WTC11 (cell line): Measurements from ENCODE around the gene ZNF774. TPM values are rescaled to one million over a fixed set of nuclear protein-coding genes. Genes with fewer than 3 reads are reported as not detected.

ENCODE experiments used
- ATAC-seq: fragments of 200-7000 bp; cut with Tn5 transposase; 2 replicates; pipeline ENCODE4 v1.10.0; 2021; ENCODE audit warnings: mild to moderate bottlenecking, moderate library complexity
- CTCF ChIA-PET: fragments of 300-600 bp; sonication (Branson Sonifier 250); formaldehyde crosslinking; loops from one replicate; lab custom pipeline; 2021; ENCODE audit warnings: antibody characterized with exemption; lab: Charles Lee
- POLR2A ChIA-PET: fragments of 350-600 bp; sonication (Branson Sonifier 250); formaldehyde crosslinking; loops from one replicate; lab custom pipeline; 2021; ENCODE audit warnings: antibody characterized with exemption; lab: Charles Lee
- DNase-seq: peaks from one replicate; pipeline ENCODE4 v3.0.0; 2021; ENCODE audit warnings: low spot score
- H3K27ac Mint-ChIP-seq: 2 replicates; pipeline ENCODE4 v1.8.0; 2021; ENCODE audit warnings: mixed read lengths
- H3K27me3 Mint-ChIP-seq: 2 replicates; pipeline ENCODE4 v1.8.0; 2021; ENCODE audit warnings: low read depth, mild to moderate bottlenecking, moderate library complexity, mixed read lengths
- H3K36me3 Mint-ChIP-seq: 2 replicates; pipeline ENCODE4 v1.8.0; 2021; ENCODE audit warnings: mixed read lengths
- H3K4me1 Mint-ChIP-seq: 2 replicates; pipeline ENCODE4 v1.8.0; 2022; ENCODE audit warnings: mixed read lengths
- H3K4me3 Mint-ChIP-seq: 2 replicates; pipeline ENCODE4 v1.8.0; 2021; ENCODE audit warnings: mild to moderate bottlenecking, moderate library complexity, mixed read lengths
- H3K9me3 Mint-ChIP-seq: 2 replicates; pipeline ENCODE4 v1.8.0; 2021; ENCODE audit warnings: mixed read lengths
- AR ChIP-seq: fragments of 250-450 bp; sonication (Bioruptor Pico); IDR thresholded peaks from 2 replicates; pipeline ENCODE4 v1.9.0; 2021; ENCODE audit warnings: mild to moderate bottlenecking
- ARID4B ChIP-seq: sonication (generic); formaldehyde crosslinking; IDR thresholded peaks from 2 replicates; pipeline ENCODE4 v1.8.0; 2023; ENCODE audit warnings: missing genetic modification reagents, mild to moderate bottlenecking, borderline replicate concordance
- EMX1 ChIP-seq: fragments of 250-450 bp; sonication (Bioruptor Pico); IDR thresholded peaks from 2 replicates; pipeline ENCODE4 v1.8.0; 2021; ENCODE audit warnings: mild to moderate bottlenecking
- ESRRA ChIP-seq: sonication (generic); formaldehyde crosslinking; IDR thresholded peaks from 2 replicates; pipeline ENCODE4 v1.8.1; 2022; ENCODE audit warnings: mild to moderate bottlenecking, missing genetic modification reagents, borderline replicate concordance
- JAZF1 ChIP-seq: fragments of 250-450 bp; sonication (Bioruptor Pico); IDR thresholded peaks from 2 replicates; pipeline ENCODE4 v1.9.0; 2021; ENCODE audit warnings: moderate library complexity, mild to moderate bottlenecking, inconsistent platforms
- PREB ChIP-seq: sonication (generic); formaldehyde crosslinking; IDR thresholded peaks from 2 replicates; pipeline ENCODE4 v1.8.1; 2022; ENCODE audit warnings: mild to moderate bottlenecking, missing genetic modification reagents, moderate library complexity, borderline replicate concordance
- SP1 ChIP-seq: sonication (generic); formaldehyde crosslinking; conservative IDR thresholded peaks from 2 replicates; pipeline ENCODE4 v1.8.1; 2022; ENCODE audit warnings: missing genetic modification reagents
- TEAD4 ChIP-seq: sonication (generic); formaldehyde crosslinking; IDR thresholded peaks from 2 replicates; pipeline ENCODE4 v1.8.0; 2022; ENCODE audit warnings: mild to moderate bottlenecking, missing genetic modification reagents
- ZNF138 ChIP-seq: sonication (generic); formaldehyde crosslinking; conservative IDR thresholded peaks from 2 replicates; pipeline ENCODE4 v1.8.1; 2022; ENCODE audit warnings: mild to moderate bottlenecking, moderate library complexity, missing genetic modification reagents
- ZNF281 ChIP-seq: sonication (generic); formaldehyde crosslinking; IDR thresholded peaks from 2 replicates; pipeline ENCODE4 v1.8.0; 2023; ENCODE audit warnings: mild to moderate bottlenecking, missing genetic modification reagents
- total RNA-seq: library from RNA; stranded (reverse); gene quantifications from 3 replicates; pipeline ENCODE4 v1.2.3, GENCODE V29; 2021
- TF ChIP-seq, protein P1 (sequence below): sonication (generic); formaldehyde crosslinking; IDR thresholded peaks from 2 replicates; pipeline ENCODE4 v1.8.1; 2023; ENCODE audit warnings: mild to moderate bottlenecking, missing genetic modification reagents
- TF ChIP-seq, protein P2 (sequence below): sonication (generic); formaldehyde crosslinking; IDR thresholded peaks from 2 replicates; pipeline ENCODE4 v1.8.0; 2022; ENCODE audit warnings: mild to moderate bottlenecking, missing genetic modification reagents
- TF ChIP-seq, protein P3 (sequence below): sonication (generic); formaldehyde crosslinking; IDR thresholded peaks from 2 replicates; pipeline ENCODE4 v1.8.0; 2022; ENCODE audit warnings: mild to moderate bottlenecking, missing genetic modification reagents

The ZNF774 gene
- total RNA-seq, 1 experiment from 2014 or later = 2.6 TPM

GRCh38 chr15:90306560-90306959 lies 45.5 kb upstream of the ZNF774 start (continued):
- TF ChIP-seq ARID4B (CRISPR knock-in tag) (no peak), SP1 (CRISPR knock-in tag) (no peak), AR (CRISPR knock-in tag) (no peak), PREB (no peak)

GRCh38 chr15:90307661-90308060 lies 44.4 kb upstream of the ZNF774 start:
- CTCF ChIA-PET = interaction anchor here (0.8 to 4.3 kb wide), 5 partner anchors 12 to 218 kb away, joined by 3 to 24 read pairs (median 3); partner anchors contain the start of gene GDPGP1

More at GRCh38 chr15:90307661-90308060, 44.4 kb upstream of the ZNF774 start:
- peaks cover 10% of the 10 kb centered on the region for H3K4me1 Mint-ChIP-seq
- POLR2A ChIA-PET = no interaction called here
- H3K4me3 Mint-ChIP-seq = no peak overlapping the region
- no peak for DNase-seq
- no peaks in the 10 kb centered on the region for H3K9me3 Mint-ChIP-seq
- ATAC-seq = no peak
- no peaks in the 10 kb centered on the region; the same call in 1 of the 2 replicates for H3K27me3 Mint-ChIP-seq
- TF ChIP-seq EMX1 (CRISPR knock-in tag) (no peak), ZNF138 (CRISPR knock-in tag) (no peak), ESRRA (CRISPR knock-in tag) (no peak), TEAD4 (CRISPR knock-in tag) (no peak), JAZF1 (no peak), ARID4B (CRISPR knock-in tag) (no peak), ZNF281 (CRISPR knock-in tag) (no peak)
- TF ChIP-seq, protein P1, sequence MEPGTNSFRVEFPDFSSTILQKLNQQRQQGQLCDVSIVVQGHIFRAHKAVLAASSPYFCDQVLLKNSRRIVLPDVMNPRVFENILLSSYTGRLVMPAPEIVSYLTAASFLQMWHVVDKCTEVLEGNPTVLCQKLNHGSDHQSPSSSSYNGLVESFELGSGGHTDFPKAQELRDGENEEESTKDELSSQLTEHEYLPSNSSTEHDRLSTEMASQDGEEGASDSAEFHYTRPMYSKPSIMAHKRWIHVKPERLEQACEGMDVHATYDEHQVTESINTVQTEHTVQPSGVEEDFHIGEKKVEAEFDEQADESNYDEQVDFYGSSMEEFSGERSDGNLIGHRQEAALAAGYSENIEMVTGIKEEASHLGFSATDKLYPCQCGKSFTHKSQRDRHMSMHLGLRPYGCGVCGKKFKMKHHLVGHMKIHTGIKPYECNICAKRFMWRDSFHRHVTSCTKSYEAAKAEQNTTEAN = no peak
- TF ChIP-seq, protein P2, sequence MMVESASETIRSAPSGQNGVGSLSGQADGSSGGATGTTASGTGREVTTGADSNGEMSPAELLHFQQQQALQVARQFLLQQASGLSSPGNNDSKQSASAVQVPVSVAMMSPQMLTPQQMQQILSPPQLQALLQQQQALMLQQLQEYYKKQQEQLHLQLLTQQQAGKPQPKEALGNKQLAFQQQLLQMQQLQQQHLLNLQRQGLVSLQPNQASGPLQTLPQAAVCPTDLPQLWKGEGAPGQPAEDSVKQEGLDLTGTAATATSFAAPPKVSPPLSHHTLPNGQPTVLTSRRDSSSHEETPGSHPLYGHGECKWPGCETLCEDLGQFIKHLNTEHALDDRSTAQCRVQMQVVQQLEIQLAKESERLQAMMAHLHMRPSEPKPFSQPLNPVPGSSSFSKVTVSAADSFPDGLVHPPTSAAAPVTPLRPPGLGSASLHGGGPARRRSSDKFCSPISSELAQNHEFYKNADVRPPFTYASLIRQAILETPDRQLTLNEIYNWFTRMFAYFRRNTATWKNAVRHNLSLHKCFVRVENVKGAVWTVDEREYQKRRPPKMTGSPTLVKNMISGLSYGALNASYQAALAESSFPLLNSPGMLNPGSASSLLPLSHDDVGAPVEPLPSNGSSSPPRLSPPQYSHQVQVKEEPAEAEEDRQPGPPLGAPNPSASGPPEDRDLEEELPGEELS (CRISPR knock-in tag) = no peak
- TF ChIP-seq, protein P3, sequence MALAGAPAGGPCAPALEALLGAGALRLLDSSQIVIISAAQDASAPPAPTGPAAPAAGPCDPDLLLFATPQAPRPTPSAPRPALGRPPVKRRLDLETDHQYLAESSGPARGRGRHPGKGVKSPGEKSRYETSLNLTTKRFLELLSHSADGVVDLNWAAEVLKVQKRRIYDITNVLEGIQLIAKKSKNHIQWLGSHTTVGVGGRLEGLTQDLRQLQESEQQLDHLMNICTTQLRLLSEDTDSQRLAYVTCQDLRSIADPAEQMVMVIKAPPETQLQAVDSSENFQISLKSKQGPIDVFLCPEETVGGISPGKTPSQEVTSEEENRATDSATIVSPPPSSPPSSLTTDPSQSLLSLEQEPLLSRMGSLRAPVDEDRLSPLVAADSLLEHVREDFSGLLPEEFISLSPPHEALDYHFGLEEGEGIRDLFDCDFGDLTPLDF = no peak
- H3K27ac Mint-ChIP-seq = no peak overlapping the region
- H3K36me3 Mint-ChIP-seq = no peaks in the 10 kb centered on the region
